SKM-1 treated with dmso at 0.1 percent for 144 hours (cell line): Measurements from ENCODE around the gene OR2H1.

Source experiments
- DNase-seq: peaks from one replicate; lab custom pipeline; 2025; ENCODE audit not compliant: unreplicated experiment; lab: John Stamatoyannopoulos, UW

The OR2H1 gene

GRCh38 chr6:29483186-29483585 lies 26.2 kb downstream of the OR2H1 start:
- no peak for DNase-seq

GRCh38 chr6:29483735-29484134 lies 26.8 kb downstream of the OR2H1 start:
- DNase-seq = no peak

- DNase-seq = no peak
Measured at GRCh38 chr6:29486577-29486976, 29.6 kb downstream of the OR2H1 start.

GRCh38 chr6:29487131-29487530 lies 30.2 kb downstream of the OR2H1 start:
- DNase-seq = no peak

DNA sequence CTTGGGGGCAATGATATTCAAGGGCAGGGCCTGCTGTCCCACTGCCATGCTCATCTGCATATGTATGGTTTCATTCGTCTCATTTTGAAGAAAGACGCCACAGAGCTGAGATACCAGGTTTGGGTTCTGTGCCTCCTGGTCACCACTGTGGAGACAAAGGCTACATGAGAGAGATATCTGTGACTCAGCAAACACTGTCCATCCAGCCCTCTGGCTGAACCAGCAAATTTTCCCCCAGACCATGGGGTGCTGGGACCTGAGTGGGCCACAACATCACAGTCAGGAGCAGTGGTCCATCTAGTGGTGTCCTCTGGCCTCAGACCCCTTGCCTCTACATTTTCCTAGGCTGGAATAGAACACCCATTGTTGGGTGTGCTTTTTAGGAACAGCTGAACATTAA lies 30.7 kb downstream of the OR2H1 start, which contains the start of gene MAS1L:
Gene MAS1L (minus strand): TSS at position 297 of the 400 bp plus-strand sequence. CDS start 54 bp downstream, at position 243.
- DNase-seq = no peak

DNA sequence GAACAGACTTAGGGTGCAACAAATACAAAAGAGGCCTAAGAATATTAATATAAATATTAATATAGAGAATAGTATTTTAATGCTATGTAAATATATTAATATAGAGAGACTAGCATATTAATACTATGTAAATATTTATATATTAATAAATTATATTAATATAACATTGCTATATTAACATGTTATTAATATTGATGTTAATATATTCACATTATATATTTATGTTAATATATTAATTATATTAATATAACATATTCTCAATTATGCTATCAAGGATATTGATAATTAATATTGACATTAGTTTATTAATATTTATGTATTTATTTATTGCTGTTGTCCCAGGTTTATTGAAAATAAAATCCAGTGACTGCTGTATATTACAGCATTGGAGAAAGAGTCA lies 31.9 kb downstream of the OR2H1 start:
- DNase-seq = no peak

DNA sequence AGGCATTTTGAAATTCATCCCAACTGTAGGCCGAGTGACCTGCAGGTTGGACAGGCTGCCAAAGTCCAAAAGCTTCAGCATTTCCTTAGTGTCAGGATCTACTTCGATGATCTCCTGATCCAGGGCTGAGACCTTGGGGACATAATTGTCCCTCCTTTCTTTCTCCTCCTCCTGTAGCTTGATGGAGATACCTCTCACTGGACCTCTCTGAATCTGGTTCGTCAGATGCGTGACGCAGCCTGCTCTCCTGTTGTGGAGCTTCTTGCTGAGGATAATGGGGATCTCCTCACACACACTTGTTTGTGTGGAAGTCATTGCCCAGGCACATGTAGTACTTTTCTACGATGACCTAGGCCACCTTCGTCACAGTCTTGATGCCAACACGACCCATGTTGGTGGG lies 32.3 kb downstream of the OR2H1 start:
- DNase-seq = no peak

DNA sequence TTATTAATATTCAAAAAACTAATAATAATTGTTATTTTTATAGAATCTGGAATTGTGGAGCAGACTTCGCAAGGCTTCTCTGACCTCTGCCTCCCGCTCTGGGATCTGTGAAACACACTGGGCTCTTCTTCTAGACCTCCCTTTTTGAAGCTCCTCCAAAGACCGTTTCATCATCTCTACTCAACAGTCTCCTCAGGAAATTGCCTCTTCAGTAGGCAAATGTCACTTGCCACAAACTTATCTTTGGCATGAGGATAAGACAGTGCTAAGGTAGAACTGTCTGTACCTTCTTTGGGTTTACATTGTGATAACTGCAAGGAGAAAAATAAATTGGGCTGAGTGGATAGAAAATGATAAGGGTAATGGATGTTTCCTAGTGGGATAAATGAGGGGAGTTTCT lies 33.1 kb downstream of the OR2H1 start:
- peak; percentile 42 for DNase-seq

GRCh38 chr6:29490552-29490951 lies 33.6 kb downstream of the OR2H1 start:
- DNase-seq = peak; percentile 45

- no peak for DNase-seq
Measured at GRCh38 chr6:29491574-29491973, 34.6 kb downstream of the OR2H1 start.

DNA sequence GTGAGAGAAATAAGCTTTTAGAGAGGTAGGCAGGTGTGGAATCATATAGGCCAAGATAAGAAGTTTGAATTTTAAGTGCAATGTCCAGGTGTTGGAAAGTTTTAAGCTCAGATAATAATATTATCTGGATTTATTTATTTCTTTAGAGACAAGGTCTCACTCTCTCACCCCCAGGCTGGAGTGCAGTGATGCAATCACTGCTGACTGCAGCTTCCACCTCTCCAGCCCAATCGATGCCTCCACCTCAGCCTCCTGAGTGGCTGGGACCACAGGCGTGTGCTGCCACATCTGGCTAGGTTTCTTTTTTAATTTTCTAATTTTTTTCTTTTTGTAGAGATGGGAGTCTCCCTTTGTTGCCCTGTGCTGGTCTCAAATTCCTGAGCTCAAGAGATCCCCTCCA lies 36.3 kb downstream of the OR2H1 start:
- no peak for DNase-seq

DNA sequence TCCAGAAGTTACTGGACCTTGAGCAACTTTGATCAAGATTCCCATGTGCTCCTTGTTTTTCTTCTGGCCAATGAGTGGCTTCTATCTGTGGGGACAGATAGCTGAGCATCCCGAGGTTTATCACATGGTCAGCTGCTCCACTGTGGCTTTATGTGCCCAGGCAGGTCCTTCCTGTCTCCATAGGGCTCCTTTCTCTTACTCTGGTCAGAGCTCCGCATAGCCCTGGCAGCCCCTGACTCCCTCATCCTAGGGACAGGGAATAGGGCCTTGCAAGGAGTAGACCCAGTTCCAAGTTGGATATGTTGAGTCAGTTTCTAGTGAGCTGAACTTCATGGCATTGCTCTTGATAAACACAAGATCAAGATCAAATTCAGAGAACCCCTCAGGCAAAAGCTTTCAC lies 37.2 kb downstream of the OR2H1 start:
- DNase-seq = no peak

DNA sequence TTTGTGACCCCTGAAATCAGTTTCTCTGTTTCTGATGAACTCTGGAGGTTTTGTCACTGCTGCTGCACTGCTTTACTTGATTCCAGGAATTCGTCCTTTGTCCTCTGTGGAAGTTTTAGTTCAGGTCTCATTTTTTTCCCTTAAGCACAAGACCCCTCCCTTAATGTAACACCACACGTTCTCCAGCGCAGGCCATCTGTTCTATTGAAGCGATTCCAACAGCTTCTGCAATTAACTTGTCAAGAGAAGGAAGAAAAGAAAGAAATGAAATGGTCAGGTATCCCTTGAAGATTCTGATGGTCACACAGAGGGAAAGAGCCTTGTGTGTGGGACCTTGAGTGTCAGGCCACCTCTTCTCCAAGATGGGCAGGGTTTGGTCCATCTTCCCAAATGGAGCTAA lies 38.6 kb downstream of the OR2H1 start:
- no peak for DNase-seq

DNA sequence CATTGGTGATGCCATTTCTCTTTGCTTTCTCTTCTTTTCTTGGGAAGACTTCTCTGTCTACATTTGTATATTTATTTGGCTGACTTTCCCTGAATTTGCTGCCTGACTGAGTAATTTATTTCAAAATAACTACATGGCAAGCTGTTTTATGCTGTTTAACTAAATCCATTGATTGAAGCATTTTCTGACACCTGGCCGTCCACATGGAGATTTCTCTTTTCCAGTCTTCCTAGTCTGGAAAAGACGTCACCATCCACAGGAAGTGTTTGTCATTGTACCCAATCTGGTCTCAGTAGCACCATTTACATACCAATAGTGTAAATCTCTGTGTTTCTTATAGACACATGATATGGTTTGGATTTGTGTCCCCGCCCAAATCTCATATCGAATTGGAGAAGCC lies 40.0 kb downstream of the OR2H1 start:
- no peak for DNase-seq

GRCh38 chr6:29499704-29500103 lies 42.7 kb downstream of the OR2H1 start:
- DNase-seq = no peak

DNA sequence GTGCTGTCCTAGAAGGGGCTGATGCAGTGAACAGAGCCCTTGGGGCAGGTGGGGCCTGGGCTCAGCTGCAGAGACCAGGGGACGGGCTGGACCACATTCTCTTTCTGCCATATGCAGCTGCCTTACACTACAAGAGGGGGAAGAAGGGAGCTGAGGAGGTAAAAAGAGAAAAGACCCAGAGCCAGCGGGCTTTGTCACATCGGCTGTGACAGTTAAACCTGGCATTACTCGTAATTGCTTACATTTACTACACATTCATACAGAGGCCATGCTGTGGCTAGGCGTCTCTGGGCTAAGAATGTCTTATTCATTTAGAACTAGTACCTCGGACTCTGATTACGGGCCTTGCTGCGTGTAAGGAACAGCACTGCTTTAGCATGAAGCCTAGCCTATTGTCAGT lies 43.6 kb downstream of the OR2H1 start:
- no peak for DNase-seq

DNA sequence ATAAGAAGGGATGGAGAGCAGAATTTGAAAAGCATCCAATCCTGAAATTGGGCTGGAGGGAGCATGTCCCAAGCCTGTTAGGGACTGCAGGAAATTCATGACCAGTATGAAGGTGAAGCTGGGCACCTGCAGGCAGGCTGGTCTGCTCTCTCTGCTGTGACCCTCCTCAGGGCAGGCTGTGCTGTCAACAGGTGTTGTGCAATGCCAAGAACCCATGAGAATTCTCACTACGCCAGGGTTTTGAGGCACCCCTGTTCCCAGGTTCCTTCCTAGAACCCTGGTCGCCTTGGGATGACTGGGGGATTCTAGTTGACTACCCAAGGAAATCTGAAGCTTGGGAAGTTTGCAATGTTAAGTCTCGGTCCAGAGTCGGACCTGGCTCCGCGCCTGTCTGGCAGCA lies 44.2 kb downstream of the OR2H1 start:
- DNase-seq = no peak

GRCh38 chr6:29502181-29502580 lies 45.2 kb downstream of the OR2H1 start:
- DNase-seq = no peak

GRCh38 chr6:29502597-29502996 lies 45.6 kb downstream of the OR2H1 start:
- no peak for DNase-seq

DNA sequence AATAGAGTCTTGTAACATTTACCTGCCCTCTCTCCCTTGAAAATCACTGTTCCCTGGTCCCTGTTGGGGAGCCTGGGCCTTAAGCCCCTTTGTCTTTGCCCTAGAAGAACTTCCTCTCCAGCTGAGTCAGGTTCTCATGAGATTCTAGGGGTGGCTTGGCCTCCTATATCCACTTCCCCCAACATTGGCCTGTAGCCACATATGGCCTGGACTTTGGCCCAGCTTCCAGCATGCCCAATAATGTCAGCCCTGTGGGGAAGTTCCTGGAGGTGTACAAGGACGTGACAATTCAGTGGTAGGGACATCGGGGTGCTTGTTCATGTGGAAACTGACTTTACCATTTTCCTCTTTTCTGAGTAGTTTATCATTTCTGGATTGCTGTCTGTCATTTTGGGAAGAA lies 48.0 kb downstream of the OR2H1 start:
- no peak for DNase-seq

DNA sequence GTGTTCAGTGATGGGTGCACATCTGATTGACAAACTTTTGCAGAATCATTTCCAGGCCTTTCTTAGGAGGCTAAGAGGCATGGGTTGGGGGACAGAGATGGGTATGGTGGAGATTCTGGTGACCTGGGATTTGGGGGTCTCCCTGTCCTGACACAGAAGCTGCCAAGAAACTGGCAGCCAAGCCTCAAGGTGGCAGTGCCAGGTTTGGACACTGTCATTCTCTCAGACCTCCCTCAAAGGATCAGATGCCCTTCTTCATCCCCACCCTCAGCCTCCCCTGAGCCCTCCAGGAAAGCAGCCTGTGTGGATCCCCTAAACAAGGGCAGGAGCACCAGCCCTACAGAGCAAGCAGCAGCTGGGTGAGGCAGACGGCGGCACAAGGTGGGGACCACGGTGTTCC lies 48.9 kb downstream of the OR2H1 start:
- no peak for DNase-seq

DNA sequence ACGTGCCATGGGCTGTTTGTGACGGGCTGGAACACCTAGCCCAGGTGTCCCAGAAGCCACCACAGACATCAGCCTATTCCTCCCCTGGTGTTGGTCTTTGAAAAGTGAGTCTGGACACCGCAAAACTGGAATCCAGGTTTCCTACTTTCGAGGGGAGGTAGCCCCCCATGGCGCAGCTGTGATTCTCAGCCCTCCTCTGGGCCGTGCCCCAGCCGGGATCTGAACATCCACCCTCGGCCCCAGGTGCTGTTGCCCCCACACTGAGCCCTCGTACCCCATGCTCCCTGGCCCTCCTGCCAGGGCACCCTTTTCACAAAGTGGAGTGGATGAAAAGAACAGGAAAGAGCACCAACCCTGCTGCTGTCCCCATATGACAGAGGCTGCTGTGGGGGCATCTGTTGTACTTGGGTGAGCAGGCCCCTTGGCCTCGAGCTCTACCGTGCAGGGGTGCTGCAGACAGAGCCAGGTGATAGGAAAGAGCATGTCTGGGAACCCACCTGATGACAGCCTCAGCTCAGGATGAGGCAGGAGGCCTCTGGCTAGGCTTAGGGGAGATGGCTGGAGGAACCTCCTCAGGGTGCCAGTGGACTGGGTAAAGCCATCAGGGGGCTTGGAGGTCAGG lies 49.6 kb downstream of the OR2H1 start:
- no peak for DNase-seq

DNA sequence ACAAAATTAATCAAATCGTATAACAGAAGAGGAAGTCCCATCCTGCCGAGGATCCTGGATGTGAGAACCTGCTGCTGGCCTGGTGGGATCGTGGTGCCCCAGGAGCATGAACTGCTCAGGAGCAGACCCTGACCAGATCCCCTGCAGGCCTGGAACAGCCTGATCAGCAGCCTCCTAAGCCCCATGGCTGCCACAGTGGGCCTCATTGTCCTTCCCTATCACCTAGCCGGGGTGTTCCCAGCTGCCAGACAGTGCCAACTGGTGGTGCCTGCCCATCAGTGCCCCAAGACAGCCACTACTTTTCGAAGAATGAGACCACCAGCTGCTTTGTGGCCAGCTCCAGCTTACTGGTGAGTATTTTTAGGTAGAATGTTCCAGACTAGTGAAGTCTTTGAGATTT lies 50.4 kb downstream of the OR2H1 start:
- no peak for DNase-seq

DNA sequence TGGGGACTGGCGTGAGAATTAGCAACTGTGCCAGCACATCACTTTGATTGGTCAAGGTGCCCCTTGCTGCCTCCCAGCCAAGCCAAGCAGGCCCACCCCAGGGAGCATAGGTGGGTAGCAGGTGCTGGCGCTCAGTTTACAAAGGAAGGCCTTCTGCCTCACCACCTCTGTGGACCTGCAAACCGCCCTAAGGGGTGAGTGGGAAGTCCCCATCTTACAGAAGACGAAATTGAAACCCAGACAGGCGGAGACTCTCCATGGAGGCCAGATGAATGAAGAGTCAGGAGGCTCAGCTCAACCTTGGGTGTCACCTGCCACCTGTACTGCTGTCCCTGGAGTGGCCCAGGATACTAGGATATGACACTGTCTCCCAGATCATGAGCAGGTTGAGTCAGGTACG lies 52.3 kb downstream of the OR2H1 start:
- no peak for DNase-seq
